HG02610 (cell line): ENCODE measurements around the gene ANK3.

Experiments used
- ATAC-seq: cut with Tn5 transposase; IDR thresholded peaks from one replicate; pipeline ENCODE4 v1.9.1; 2021; ENCODE audit warnings: mild to moderate bottlenecking, moderate library complexity; ENCODE audit not compliant: unreplicated experiment

Gene ANK3

GRCh38 chr10:60003651-60004523 is 385.8 kb downstream of the ANK3 start:
- no peak for ATAC-seq

GRCh38 chr10:60000747-60001146 is 388.9 kb downstream of the ANK3 start:
- ATAC-seq: no peak

GRCh38 chr10:59997827-59998525 is 391.7 kb downstream of the ANK3 start:
- ATAC-seq: no peak

- no peak for ATAC-seq
Measured at GRCh38 chr10:59995862-59996261, 393.8 kb downstream of the ANK3 start.

- no peak for ATAC-seq
Measured at GRCh38 chr10:59993931-59994330, 395.7 kb downstream of the ANK3 start.

- peak; percentile 79 for ATAC-seq
Measured at GRCh38 chr10:59991661-59992060, 398.0 kb downstream of the ANK3 start.

- ATAC-seq: no peak
Measured at GRCh38 chr10:59991117-59991516, 398.6 kb downstream of the ANK3 start.

GRCh38 chr10:59985639-59986038 is 404.0 kb downstream of the ANK3 start:
- no peak for ATAC-seq

- no peak for ATAC-seq
Measured at GRCh38 chr10:59984415-59984814, 405.3 kb downstream of the ANK3 start.

GRCh38 chr10:59980356-59980755 is 409.3 kb downstream of the ANK3 start:
- ATAC-seq: no peak

GRCh38 chr10:59977486-59977885 is 412.2 kb downstream of the ANK3 start:
- ATAC-seq: no peak

- ATAC-seq: no peak
Measured at GRCh38 chr10:59976909-59977308, 412.8 kb downstream of the ANK3 start.
